ENCODE data around the gene CD300LF. TPM values are rescaled to one million over a fixed set of nuclear protein-coding genes. Genes with fewer than 3 reads are reported as not detected.
A peak's percentile ranks its signal among the peaks of the same experiment; 100 is the strongest.

CD300LF gene
- total RNA-seq, 1 donor from 2014 or later, result 3.1 TPM

DNA sequence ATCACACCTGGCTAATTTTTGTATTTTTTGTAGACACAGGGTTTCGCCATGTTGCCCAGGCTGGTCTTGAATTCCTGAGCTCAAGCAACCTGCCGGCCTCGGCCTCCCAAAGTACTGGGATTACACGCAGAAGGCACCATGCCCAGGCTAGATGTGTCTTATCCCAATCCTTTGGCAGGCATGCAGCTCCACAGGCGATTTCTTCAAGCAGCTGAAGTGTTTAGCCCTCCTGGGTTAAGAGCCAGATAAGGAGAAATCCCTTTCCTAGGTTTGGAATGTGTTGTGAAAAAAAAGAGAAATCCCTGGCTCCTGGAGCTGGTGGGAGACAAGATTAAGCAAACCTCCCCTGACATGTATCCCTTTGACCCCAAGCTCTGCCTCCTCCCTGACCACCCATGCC is 33.7 kb upstream of the CD300LF start:
- DNase-seq (ENCODE audit: low spot score), result peak; percentile 88

DNA sequence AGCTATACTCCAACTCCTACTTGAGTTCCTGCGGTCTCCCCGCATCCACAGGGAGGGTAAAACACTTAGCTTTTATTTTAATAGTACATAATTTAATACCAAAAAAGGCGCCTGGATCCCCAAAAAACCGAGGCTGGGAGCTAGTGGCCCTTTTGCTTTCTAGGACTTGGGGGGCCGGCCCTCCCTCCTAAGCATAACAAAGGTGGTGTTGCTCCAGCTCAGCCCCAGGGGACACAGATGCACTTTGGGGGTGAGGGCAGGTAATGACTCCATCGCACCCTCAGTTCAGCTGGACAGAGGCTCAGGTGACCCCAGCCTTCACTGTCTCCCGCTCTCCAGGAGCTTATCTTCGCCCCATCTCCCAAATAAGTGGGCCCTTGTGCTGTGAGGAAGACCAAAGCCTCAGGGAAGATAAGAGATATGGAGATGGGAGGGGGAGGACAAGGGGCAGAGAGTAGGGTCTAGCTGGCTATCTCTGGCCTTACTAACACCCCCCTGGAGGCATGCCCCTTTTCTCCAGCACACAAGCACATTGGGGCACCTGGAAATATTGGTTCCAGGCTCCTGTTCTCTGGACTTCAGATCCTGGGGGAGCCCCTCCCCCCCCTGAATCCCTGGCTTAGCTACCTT is 32.9 kb upstream of the CD300LF start:
- no peak for DNase-seq (ENCODE audit: low spot score)

DNA sequence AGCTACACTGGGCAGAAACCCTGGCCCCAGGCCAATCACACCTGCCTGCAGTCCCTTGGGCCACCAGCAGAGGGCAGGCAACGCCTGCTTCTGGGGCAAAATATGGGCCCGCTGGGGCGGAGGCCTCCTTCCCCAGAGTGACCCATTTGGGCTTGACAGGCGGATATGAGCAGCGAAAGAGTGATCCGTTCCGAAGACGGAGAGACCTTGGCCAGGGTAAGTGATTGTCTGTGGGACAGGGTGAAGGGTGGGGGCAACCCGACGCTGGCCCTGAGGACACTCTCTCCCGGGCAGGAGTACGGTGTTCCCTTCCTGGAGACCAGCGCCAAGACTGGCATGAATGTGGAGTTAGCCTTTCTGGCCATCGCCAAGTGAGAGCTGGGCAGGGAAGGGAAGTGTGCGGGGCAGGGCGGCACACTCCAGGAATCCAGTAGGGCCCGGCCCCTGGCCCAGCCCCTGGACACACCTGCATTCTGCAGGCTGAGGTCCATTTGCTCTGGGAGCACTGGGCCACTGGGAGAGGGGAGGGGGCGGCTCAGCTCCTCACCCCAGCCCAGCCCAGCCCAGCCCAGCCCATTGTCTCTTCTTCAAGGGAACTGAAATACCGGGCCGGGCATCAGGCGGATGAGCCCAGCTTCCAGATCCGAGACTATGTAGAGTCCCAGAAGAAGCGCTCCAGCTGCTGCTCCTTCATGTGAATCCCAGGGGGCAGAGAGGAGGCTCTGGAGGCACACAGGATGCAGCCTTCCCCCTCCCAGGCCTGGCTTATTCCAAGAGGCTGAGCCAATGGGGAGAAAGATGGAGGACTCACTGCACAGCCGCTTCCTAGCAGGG is 32.2 kb upstream of the CD300LF start:
- DNase-seq (ENCODE audit: low spot score), result peak; percentile 62

DNA sequence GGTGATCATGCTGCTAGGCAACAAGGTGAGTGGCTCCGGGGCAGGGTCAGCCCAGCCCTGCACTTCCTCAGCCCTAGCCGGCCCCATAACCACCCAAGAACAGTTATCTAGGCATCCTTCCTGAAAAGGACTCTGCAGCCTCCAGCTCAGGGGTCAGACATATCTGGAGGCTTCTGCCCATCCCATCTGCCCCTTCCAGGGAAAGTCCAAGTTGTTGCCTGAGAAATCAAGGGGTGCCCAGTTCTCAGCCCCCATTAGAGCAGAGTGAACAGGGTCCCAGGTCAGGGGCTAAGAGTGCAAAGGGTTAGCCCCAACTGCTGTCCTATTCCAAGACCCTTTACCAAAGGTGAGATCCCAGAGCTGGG is 31.6 kb upstream of the CD300LF start:
- DNase-seq (ENCODE audit: low spot score), result no peak

DNA sequence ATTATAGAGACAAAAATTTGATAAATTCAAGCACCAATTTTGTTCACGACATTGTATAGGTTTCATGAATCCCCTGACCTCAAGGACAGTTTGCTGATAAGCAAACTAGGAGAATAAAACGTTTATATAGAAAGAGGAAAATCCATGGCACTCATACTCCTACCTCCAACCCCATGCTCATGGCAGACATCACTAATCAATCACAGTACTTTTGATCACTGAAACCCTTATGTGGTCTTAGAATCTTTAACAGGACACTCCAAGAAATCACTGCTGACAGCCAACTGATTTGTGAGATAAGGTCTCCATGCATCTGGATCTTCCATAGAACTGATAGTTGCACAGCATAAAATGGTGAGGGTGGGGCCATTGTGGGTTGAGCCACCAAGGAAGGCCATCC is 31.0 kb upstream of the CD300LF start:
- no peak for DNase-seq (ENCODE audit: low spot score)

DNA sequence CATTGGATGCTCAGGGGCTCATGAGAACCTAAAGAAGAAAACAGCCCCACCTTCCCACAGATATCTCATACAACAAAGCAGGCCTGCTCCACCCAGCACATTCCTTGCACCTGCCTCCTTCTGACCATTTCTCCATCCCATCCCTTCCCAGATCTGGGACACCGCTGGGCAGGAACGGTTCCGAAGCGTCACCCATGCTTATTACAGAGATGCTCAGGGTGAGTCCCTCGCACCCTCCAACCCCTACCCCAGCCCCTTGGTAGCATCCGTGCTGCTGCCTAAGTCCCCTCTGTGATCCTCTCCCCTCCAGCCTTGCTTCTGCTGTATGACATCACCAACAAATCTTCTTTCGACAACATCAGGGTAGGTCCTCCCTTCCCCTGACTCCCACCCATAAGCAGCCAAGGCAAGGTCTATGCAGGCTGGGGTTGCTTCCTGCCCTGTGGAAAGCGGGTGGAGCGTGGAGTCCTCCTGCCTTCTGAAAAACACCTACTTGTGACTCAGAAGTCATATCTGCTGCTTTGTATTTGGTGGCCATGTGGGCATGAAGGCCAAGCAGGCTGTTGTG is 30.3 kb upstream of the CD300LF start:
- no peak for DNase-seq (ENCODE audit: low spot score)

DNA sequence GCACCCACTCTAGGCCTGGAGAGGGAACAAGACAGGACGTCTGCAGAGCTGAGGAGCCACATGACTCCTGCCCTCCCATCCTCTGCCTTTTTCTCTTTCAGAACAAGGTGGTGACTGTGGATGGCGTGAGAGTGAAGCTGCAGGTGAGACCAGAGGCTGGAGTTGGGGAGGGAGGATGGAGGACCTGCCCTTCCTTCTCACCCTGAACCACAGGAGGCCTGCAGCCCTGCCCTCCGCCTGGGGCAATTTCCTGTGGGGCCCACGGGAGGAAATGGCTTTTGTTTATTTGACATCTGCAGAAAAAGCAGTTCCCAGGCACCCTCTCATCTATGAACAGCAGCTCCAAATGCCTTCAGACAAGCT is 29.4 kb upstream of the CD300LF start:
- no peak for DNase-seq (ENCODE audit: low spot score)

DNA sequence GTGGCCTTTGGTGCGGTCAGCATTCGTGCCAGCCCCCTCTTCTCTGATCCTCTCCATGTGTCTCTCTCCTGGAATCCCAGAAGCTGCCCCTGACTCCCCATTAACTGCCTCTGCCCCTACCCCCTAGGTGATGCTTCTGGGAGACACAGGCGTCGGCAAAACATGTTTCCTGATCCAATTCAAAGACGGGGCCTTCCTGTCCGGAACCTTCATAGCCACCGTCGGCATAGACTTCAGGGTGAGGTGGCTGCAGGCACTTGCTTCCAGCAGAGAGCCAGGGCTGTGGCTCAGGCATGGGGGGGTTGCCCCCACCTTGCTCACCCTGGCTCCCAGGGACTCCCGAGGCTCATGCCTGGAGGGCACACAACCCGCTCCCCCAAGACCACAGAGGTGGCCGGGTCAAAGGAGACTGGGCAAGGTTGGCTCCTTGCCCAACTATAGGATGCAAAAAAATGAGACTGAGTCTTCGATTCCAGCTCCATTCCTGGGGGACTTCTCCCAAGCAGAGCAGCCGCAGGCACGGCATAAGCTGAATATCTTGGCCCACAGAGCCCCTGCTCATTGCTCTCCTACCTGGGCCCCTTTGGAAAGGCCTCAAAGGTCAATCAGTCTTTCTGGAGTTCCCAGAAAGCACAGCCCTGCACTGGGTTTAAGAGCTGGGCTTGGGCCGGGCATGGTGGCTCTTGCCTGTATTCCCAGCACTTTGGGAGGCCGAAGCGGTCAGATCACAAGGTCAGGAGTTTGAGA is 28.1 kb upstream of the CD300LF start:
- DNase-seq (ENCODE audit: low spot score), result no peak

DNA sequence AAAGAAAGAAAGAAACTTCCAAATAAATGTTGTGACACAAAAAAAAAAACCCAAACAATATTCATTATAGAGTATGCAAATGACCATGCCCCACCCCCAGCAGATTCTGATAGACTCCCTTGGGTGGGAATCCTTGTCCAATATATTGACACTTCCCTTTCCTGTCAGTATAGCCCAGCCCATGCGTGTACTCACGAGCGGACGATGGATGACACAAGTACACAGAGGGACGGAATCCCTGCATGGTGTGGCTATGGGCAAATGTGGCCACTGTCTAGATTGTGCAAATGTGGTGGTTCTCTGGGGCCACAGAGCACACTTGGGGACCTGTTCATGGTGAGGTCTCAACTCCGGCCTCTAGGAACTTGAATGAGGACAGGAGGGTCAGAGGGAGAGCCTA is 27.4 kb upstream of the CD300LF start:
- no peak for DNase-seq (ENCODE audit: low spot score)

DNA sequence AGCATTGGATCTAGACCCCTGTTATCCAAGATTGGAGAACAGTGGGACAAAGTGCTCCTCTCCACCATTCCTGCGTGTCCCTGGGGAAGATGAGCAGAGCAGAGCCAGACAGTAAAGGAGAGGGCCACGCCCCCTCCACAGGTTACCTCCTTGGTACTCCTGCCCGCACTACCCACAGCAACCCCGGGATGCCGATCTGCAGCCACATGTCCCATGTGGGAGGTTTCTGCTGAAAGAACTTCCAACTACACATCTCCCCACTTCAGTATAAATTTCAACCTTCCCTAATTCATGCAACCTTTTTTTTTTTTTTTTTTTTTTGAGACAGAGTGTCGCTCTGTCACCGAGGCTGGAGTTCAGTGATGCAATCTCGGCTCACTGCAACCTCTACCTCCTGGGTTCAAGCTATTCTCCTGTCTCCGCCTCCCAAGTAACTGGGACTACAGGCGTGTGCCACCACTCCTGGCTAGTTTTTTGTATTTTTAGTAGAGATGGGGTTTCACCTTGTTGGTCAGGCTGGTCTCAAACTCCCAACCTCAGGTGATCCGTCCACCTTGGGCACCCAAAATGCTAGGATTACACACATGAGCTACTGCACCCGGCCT is 26.6 kb upstream of the CD300LF start:
- DNase-seq (ENCODE audit: low spot score), result no peak

DNA sequence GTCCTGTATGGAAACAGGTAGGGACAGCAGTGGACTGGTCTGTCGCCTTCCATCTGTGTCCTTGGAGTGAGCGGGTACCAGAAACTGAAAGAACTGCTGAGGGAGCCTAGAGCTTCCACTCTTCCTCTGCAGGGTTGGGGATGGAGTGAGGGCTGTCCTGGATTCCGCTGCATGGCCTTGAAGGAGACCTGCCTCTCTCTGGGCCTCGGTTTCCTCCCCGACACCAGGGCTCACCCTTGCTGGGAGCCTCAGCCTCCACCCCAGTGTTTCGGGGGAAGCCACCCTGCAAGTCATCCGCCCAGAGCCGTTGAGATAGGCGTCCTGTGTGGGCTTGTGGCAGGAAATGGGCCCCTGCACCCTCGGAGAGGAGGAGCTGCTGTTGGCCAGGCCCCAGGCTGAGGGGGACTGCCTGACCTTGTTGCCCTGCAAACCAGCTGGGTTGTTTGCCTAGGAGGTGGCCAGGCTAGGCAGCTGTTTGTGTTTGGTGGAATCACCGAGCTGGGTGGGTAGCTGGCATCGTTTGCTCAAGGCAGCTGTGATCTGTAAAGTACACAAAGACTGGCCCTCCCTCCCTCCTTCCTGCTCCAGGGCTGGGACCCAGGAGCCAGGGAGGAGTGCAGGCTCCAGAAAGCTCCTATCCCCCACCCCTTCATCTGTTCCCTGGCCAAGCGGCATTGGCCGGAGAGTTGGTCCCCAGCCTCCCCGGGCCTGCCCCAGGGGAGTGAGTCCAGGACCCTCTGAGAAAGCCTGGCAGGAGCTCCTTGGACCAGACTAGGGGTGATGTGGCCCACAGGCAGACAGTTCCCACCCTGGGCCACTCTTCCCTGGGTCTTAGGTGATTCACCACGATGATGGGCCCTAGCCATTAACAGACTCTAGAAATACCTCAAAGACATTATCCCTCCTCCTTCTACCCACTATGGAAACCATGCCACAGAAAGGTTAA is 25.6 kb upstream of the CD300LF start:
- DNase-seq (ENCODE audit: low spot score), result no peak

DNA sequence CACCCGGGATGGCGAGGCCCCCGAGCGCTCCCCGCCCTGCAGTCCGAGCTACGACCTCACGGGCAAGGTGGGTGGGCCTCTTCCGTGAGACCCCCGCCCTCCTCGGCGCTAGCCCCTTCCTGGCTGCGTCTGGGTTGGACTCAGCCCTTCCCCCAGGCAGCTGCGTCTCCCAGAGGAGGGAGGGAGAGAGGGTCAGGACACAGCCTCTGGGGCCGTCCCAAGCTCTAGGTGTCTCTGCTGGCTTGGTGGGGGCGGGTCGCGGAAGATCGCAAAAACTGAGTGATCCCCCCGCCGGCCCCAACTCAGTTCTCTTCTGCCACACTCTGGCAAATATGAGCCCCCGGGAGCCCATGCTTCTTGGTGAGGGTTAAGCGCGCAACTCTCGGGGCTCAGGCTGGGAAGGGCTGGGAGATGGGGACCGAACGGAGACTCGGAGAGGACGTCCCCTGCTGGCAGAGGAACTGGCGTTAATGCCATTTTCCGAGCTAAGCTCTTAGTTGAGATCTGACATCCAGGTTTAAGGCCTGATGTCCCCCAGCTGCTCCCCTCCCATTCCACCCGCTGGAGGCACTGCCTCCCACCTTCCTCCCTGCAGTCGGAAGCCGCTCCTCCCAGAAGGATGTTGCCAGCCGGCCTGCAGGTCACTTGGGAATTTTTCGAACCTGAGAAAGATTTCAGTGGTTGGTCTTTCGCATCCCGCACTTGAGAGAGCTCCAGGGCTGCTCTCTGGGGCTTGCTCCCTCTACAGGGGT is 24.8 kb upstream of the CD300LF start:
- no peak for DNase-seq (ENCODE audit: low spot score)

DNA sequence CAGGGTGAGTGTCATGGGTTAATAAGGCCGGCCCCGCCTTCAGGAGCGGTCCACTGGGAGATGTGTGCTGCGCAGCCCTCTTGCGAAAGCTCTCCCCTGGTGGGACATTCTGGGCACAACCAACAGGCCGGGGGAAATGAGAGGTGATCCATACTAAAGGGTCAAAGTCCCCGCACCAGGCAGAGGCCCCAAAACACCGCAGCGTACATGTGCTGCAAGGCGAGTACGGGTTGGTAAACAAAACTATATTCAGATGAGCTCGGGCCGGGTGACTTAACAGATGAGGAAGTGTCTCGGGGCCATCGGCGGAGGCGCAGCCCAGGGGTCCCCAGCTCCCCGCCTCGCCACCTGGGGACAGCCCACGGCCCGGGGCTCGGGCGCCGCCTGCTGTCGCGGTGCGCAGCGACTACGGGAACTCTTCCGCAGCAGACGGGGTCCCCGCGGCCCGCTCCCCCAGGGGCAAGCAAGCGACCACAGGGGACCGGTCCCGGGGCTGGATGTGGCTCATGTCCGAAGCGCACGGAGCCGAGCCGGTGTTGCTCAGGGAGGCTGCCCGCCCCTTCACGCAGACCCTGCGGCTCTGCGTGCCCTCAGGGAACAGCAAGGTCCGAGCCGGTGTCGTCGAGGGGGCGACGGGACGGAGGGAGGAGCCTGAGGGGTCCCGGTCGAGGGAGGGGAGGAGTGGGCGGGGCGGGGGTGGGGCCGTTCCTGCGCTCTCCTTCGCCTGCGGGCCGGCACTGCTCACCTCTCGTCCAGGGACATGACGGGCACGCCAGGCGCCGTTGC is 24.0 kb upstream of the CD300LF start, which contains the start of gene RAB37:
TSS of gene RAB37 (plus strand) at position 744 of the 786 bp plus-strand sequence. CDS start at position 761, 17 bp downstream.
- peak; percentile 24 for DNase-seq (ENCODE audit: low spot score)

DNA sequence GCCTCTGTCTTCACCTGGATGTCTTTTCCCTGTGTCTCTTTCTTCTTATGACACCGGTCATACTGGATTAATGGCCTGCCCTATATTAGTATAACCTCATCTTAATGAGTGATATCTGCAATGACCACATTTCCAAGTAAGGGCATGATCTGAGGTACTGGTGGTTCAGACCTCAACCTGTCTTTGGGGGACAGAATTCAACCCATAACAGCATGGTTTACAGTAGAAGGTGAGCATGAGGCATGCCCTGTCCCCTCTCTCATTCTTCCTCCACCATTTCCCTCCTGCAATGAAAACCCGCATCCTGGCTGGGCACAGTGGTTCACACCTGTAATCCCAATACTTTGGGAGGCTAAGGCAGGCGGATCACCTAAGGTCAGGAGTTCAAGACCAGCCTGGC is 21.5 kb upstream of the CD300LF start:
- DNase-seq (ENCODE audit: low spot score), result no peak

DNA sequence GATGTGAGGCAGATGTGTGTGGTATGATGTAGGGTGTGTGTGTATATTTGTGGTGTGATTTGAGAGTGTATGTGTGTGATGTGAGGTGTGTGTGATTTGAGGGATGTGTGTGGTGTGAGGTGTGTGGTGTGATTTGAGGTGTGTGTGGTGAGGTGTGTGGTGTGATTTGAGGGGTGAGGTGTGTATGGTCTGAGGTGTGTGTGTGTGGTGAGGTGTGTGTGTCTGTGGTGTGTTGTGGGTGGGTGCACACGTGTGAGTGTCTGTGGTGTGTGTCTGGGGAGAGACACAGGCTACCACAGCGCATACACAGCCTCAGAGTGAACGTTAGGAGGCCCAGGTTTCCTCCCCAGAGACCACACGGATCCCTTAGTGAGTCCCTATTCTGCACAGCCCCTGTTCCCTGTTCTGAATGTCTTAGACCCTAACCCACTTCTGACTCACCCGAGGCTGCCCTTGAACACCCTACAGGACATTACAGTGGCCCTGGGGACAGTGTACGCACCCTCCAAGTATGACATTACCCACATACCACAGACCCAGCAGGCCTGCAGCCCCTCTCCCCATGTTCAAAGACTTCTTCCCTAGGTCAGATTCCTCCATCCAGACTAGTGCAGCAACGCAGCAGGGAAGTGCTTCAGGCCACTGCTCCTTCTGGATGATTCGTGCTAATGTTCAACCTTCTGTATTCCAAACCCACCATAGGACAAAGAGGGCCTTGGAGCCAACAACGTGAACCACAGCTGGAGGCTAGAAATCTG is 20.8 kb upstream of the CD300LF start:
- DNase-seq (ENCODE audit: low spot score), result no peak

DNA sequence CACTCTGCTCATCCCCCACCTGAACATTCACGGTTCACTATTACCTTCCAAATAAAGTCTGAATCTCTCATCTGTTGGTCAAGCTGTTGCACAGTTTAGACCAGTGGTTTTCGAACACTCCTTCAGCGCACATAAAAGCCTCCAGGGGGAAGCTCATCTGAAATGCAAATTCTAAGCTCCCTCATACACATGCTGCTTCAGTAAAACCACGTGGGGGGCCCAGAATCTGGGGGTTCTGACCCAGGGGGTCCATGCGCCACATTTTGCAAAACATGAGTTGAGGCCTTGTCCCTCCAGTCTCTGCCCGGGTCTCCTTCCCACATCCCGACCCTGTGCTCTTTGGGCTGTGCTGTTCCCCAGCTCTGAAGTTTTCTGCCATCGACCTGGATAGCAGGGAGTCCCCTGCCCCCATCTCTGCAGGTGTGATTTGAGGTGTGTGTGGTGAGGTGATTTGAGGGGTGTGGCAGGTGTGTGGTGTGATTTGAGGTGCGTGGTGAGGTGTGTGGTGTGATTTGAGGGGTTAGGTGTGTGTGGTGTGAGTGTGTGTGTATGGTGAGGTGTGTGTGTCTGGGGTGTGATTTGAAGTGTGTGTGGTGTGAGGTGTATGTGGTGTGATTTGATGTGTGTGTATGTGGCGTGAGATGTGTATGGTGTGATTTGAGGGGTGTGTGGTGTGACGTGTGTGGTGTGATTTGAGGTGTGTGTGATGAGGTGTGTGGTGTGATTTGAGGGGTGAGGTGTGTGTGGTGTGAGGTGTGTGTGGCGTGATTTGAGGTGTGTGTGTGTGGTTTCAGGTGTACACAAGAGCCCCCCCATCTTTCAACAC is 19.5 kb upstream of the CD300LF start:
- DNase-seq (ENCODE audit: low spot score), result no peak

DNA sequence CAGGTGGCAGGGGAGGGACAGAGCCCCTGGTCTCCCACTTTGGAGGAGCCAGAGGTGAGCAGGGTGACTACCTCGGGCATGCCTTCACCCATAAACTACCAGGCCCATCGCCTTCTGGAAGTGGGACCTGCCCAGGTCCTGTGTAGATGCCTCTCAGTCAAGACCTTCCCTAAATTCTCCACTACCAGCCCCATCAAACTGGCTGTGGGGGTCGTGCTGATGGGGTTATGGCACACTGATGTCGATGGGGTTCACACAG is 18.6 kb upstream of the CD300LF start:
- no peak for DNase-seq (ENCODE audit: low spot score)
